AG08396 (cell line): ENCODE results near the gene BMX.

ENCODE experiments used
- DNase-seq: peaks from one replicate; pipeline ENCODE4 v3.0.0; 2012; ENCODE audit warnings: low spot score, mixed read lengths

The BMX gene

GRCh38 chrX:15507005-15507404 lies 6.4 kb downstream of the BMX start:
- no peak for DNase-seq

- no peak for DNase-seq
Observed at GRCh38 chrX:15509845-15510244, 9.2 kb downstream of the BMX start.

GRCh38 chrX:15511563-15511962 lies 11.0 kb downstream of the BMX start:
- DNase-seq = no peak

GRCh38 chrX:15512401-15512965 lies 11.9 kb downstream of the BMX start:
- no peak for DNase-seq

GRCh38 chrX:15514279-15514678 lies 13.7 kb downstream of the BMX start:
- no peak for DNase-seq

- DNase-seq = no peak
Observed at GRCh38 chrX:15515931-15516330, 15.3 kb downstream of the BMX start.

GRCh38 chrX:15522464-15522863 lies 21.9 kb downstream of the BMX start:
- no peak for DNase-seq

GRCh38 chrX:15523088-15523487 lies 22.5 kb downstream of the BMX start:
- no peak for DNase-seq

- DNase-seq = no peak
Observed at GRCh38 chrX:15524417-15524816, 23.8 kb downstream of the BMX start.

GRCh38 chrX:15525664-15526416 lies 25.2 kb downstream of the BMX start:
- no peak for DNase-seq

GRCh38 chrX:15529165-15529564 lies 28.6 kb downstream of the BMX start:
- DNase-seq = no peak

- DNase-seq = no peak
Observed at GRCh38 chrX:15530318-15530717, 29.7 kb downstream of the BMX start.

- DNase-seq = no peak
Observed at GRCh38 chrX:15546745-15547144, 46.1 kb downstream of the BMX start.

- DNase-seq = no peak
Observed at GRCh38 chrX:15547356-15547755, 46.7 kb downstream of the BMX start.

- no peak for DNase-seq
Observed at GRCh38 chrX:15549189-15550012, 48.8 kb downstream of the BMX start.

GRCh38 chrX:15559227-15559626 lies 58.6 kb downstream of the BMX start:
- DNase-seq = no peak

- no peak for DNase-seq
Observed at GRCh38 chrX:15560924-15561323, 60.3 kb downstream of the BMX start.

- DNase-seq = no peak
Observed at GRCh38 chrX:15563056-15563455, 62.4 kb downstream of the BMX start.

GRCh38 chrX:15564981-15565579 lies 64.5 kb downstream of the BMX start:
- DNase-seq = peak; percentile 31

GRCh38 chrX:15566244-15566643 lies 65.6 kb downstream of the BMX start:
- no peak for DNase-seq

- no peak for DNase-seq
Observed at GRCh38 chrX:15567267-15567666, 66.7 kb downstream of the BMX start.

- no peak for DNase-seq
Observed at GRCh38 chrX:15567886-15568616, 67.4 kb downstream of the BMX start.
